ENCODE results near the gene AMPD2.

The AMPD2 gene

GRCh38 chr1:109653306-109653705, 33.7 kb downstream of the AMPD2 start:
- Histone ChIP-seq H3K36me3 (no peaks in the 10 kb centered on the region), H3K9me3 (ENCODE audit: severe bottlenecking) (no peaks in the 10 kb centered on the region), H3K27ac (no peak overlapping the region), H3K27me3 (ENCODE audit: insufficient read depth, low read depth, severe bottlenecking) (no peaks in the 10 kb centered on the region), H3K4me3 (ENCODE audit: low read depth, low read length) (no peak overlapping the region)
- DNase-seq, result no peak
- no peak for TF ChIP-seq CTCF (IDR thresholded peaks at IDR 0.05; ENCODE audit: low read depth, low read length)

- no peaks in the 10 kb centered on the region for H3K36me3 ChIP-seq
- no peak overlapping the region for H3K4me3 ChIP-seq (ENCODE audit: low read depth, low read length)
- DNase-seq, result no peak
- TF ChIP-seq CTCF (IDR thresholded peaks at IDR 0.05; ENCODE audit: low read depth, low read length), result no peak
- H3K9me3 ChIP-seq (ENCODE audit: severe bottlenecking), result no peaks in the 10 kb centered on the region
- no peak overlapping the region for H3K27ac ChIP-seq
- H3K27me3 ChIP-seq (ENCODE audit: insufficient read depth, low read depth, severe bottlenecking), result no peaks in the 10 kb centered on the region
Observed at GRCh38 chr1:109654519-109654918, 34.9 kb downstream of the AMPD2 start.

GRCh38 chr1:109655615-109656519, 36.2 kb downstream of the AMPD2 start, which contains the start of gene GSTM4:
GSTM4 (plus strand) TSS chr1:109656099; CDS start chr1:109656390, 291 bp downstream.
- Histone ChIP-seq H3K27me3 (ENCODE audit: insufficient read depth, low read depth, severe bottlenecking) (no peaks in the 10 kb centered on the region), H3K27ac (peak within 1 kb of the TSS; percentile 20), H3K36me3 (no peaks in the 10 kb centered on the region), H3K9me3 (ENCODE audit: severe bottlenecking) (no peaks in the 10 kb centered on the region), H3K4me3 (ENCODE audit: low read depth, low read length) (peak within 1 kb of the TSS; percentile 91)
- TF ChIP-seq CTCF (IDR thresholded peaks at IDR 0.05; ENCODE audit: low read depth, low read length), result 0 out of 2 replicates have a peak, but pooled peaks have one; percentile 12
- DNase-seq, result peak; percentile 84

GRCh38 chr1:109657395-109657794, 37.8 kb downstream of the AMPD2 start:
- Histone ChIP-seq H3K4me3 (ENCODE audit: low read depth, low read length) (no peak overlapping the region), H3K27me3 (ENCODE audit: insufficient read depth, low read depth, severe bottlenecking) (no peaks in the 10 kb centered on the region), H3K27ac (no peak overlapping the region), H3K36me3 (no peaks in the 10 kb centered on the region), H3K9me3 (ENCODE audit: severe bottlenecking) (no peaks in the 10 kb centered on the region)
- no peak for DNase-seq
- TF ChIP-seq CTCF (IDR thresholded peaks at IDR 0.05; ENCODE audit: low read depth, low read length), result no peak

GRCh38 chr1:109657970-109658369, 38.3 kb downstream of the AMPD2 start:
- no peaks in the 10 kb centered on the region for H3K36me3 ChIP-seq
- TF ChIP-seq CTCF (IDR thresholded peaks at IDR 0.05; ENCODE audit: low read depth, low read length), result no peak
- H3K9me3 ChIP-seq (ENCODE audit: severe bottlenecking), result no peaks in the 10 kb centered on the region
- DNase-seq, result no peak
- no peak overlapping the region for H3K27ac ChIP-seq
- no peak overlapping the region for H3K4me3 ChIP-seq (ENCODE audit: low read depth, low read length)
- no peaks in the 10 kb centered on the region for H3K27me3 ChIP-seq (ENCODE audit: insufficient read depth, low read depth, severe bottlenecking)

All from WERI-Rb-1 (cell line).